HepG2 (cell line): ENCODE measurements around the gene TBC1D32.
"Not testable (repeated sequence)": the region's sequence is repeated elsewhere in the genome, so short reads cannot be mapped to it uniquely, and the experiment has no call there.

ENCODE experiments used
- FOXJ3 ChIP-seq: sonication (generic); formaldehyde crosslinking; IDR thresholded peaks from 2 replicates; pipeline ENCODE4 v1.4.0; 2020; ENCODE audit warnings: missing genetic modification reagents, mild to moderate bottlenecking, borderline replicate concordance
- MEIS2 ChIP-seq: sonication (generic); formaldehyde crosslinking; IDR thresholded peaks from 2 replicates; pipeline ENCODE4 v1.9.0; 2021; ENCODE audit warnings: mild to moderate bottlenecking, missing genetic modification reagents
- RXRB ChIP-seq: IDR thresholded peaks from 2 replicates; pipeline ENCODE4 v1.6.1; 2016; ENCODE audit warnings: borderline replicate concordance, missing genetic modification reagents, missing compliant biosample characterization
- SMARCE1 ChIP-seq: fragments of 450-650 bp; IDR thresholded peaks from 2 replicates; pipeline ENCODE4 v1.6.1; 2017; ENCODE audit warnings: borderline replicate concordance
- TF ChIP-seq, protein P1 (sequence below): sonication (generic); formaldehyde crosslinking; IDR thresholded peaks from 2 replicates; pipeline ENCODE4 v1.5.0; 2020; ENCODE audit warnings: mild to moderate bottlenecking, missing genetic modification reagents, moderate library complexity
- TF ChIP-seq, protein P2 (sequence below), 2 experiments: IDR thresholded peaks; 2 replicates each; pipeline ENCODE4 v1.6.1; 2011 to 2012; ENCODE audit warnings: low read length in 2 of 2, borderline replicate concordance in 1 of 2, low read depth in 1 of 2, mild to moderate bottlenecking in 1 of 2, moderate library complexity in 1 of 2
- TF ChIP-seq, protein P3 (sequence below): sonication (generic); formaldehyde crosslinking; IDR thresholded peaks from 2 replicates; pipeline ENCODE4 v1.9.0; 2021; ENCODE audit warnings: missing genetic modification reagents, borderline replicate concordance
- TF ChIP-seq, protein P4 (sequence below): fragments of 450-650 bp; IDR thresholded peaks from 2 replicates; pipeline ENCODE4 v1.6.1; 2017; ENCODE audit warnings: mild to moderate bottlenecking

DNA sequence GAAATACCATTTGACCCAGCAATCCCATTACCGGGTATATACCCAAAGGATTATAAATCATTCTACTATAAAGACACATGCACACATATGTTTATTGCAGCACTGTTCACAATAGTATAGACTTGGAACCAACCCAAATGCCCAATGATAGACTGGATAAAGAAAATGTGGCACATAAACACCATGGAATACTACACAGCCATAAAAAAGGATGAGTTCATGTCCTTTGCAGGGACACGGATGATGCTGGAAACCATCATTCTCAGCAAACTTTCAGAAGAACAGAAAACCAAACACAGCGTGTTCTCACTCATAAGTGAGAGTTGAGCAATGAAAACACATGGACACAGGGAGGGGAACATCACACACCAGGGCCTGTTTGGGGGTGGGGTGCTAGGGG, 33.1 kb downstream of the TBC1D32 start:
- TF ChIP-seq, protein P1, sequence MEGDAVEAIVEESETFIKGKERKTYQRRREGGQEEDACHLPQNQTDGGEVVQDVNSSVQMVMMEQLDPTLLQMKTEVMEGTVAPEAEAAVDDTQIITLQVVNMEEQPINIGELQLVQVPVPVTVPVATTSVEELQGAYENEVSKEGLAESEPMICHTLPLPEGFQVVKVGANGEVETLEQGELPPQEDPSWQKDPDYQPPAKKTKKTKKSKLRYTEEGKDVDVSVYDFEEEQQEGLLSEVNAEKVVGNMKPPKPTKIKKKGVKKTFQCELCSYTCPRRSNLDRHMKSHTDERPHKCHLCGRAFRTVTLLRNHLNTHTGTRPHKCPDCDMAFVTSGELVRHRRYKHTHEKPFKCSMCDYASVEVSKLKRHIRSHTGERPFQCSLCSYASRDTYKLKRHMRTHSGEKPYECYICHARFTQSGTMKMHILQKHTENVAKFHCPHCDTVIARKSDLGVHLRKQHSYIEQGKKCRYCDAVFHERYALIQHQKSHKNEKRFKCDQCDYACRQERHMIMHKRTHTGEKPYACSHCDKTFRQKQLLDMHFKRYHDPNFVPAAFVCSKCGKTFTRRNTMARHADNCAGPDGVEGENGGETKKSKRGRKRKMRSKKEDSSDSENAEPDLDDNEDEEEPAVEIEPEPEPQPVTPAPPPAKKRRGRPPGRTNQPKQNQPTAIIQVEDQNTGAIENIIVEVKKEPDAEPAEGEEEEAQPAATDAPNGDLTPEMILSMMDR (CRISPR knock-in tag) = not testable (repeated sequence)
- not testable (repeated sequence) for TF ChIP-seq MEIS2 (CRISPR knock-in tag); FOXJ3 (CRISPR knock-in tag); RXRB; SMARCE1
- TF ChIP-seq, protein P2, sequence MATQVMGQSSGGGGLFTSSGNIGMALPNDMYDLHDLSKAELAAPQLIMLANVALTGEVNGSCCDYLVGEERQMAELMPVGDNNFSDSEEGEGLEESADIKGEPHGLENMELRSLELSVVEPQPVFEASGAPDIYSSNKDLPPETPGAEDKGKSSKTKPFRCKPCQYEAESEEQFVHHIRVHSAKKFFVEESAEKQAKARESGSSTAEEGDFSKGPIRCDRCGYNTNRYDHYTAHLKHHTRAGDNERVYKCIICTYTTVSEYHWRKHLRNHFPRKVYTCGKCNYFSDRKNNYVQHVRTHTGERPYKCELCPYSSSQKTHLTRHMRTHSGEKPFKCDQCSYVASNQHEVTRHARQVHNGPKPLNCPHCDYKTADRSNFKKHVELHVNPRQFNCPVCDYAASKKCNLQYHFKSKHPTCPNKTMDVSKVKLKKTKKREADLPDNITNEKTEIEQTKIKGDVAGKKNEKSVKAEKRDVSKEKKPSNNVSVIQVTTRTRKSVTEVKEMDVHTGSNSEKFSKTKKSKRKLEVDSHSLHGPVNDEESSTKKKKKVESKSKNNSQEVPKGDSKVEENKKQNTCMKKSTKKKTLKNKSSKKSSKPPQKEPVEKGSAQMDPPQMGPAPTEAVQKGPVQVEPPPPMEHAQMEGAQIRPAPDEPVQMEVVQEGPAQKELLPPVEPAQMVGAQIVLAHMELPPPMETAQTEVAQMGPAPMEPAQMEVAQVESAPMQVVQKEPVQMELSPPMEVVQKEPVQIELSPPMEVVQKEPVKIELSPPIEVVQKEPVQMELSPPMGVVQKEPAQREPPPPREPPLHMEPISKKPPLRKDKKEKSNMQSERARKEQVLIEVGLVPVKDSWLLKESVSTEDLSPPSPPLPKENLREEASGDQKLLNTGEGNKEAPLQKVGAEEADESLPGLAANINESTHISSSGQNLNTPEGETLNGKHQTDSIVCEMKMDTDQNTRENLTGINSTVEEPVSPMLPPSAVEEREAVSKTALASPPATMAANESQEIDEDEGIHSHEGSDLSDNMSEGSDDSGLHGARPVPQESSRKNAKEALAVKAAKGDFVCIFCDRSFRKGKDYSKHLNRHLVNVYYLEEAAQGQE (IDR thresholded peaks at IDR 0.05; ENCODE audit: borderline replicate concordance in 1 of 2, low read depth in 1 of 2, low read length in 2 of 2) = not testable (repeated sequence)
- TF ChIP-seq, protein P3, sequence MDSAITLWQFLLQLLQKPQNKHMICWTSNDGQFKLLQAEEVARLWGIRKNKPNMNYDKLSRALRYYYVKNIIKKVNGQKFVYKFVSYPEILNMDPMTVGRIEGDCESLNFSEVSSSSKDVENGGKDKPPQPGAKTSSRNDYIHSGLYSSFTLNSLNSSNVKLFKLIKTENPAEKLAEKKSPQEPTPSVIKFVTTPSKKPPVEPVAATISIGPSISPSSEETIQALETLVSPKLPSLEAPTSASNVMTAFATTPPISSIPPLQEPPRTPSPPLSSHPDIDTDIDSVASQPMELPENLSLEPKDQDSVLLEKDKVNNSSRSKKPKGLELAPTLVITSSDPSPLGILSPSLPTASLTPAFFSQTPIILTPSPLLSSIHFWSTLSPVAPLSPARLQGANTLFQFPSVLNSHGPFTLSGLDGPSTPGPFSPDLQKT (CRISPR knock-in tag) = not testable (repeated sequence)
- TF ChIP-seq, protein P4, sequence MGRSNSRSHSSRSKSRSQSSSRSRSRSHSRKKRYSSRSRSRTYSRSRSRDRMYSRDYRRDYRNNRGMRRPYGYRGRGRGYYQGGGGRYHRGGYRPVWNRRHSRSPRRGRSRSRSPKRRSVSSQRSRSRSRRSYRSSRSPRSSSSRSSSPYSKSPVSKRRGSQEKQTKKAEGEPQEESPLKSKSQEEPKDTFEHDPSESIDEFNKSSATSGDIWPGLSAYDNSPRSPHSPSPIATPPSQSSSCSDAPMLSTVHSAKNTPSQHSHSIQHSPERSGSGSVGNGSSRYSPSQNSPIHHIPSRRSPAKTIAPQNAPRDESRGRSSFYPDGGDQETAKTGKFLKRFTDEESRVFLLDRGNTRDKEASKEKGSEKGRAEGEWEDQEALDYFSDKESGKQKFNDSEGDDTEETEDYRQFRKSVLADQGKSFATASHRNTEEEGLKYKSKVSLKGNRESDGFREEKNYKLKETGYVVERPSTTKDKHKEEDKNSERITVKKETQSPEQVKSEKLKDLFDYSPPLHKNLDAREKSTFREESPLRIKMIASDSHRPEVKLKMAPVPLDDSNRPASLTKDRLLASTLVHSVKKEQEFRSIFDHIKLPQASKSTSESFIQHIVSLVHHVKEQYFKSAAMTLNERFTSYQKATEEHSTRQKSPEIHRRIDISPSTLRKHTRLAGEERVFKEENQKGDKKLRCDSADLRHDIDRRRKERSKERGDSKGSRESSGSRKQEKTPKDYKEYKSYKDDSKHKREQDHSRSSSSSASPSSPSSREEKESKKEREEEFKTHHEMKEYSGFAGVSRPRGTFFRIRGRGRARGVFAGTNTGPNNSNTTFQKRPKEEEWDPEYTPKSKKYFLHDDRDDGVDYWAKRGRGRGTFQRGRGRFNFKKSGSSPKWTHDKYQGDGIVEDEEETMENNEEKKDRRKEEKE = not testable (repeated sequence)
